Testis (tissue), 3 donors: ENCODE results near the gene CEACAM6. TPM values are rescaled to one million over a fixed set of nuclear protein-coding genes. Genes with fewer than 3 reads are reported as not detected.

Experiments used
- DNase-seq: peaks from one replicate; pipeline ENCODE4 v3.0.0-alpha.2; 2019
- H3K27ac ChIP-seq, 2 donors: fragments of 200-600 bp; sonication (generic); one replicate each; pipeline ENCODE4 v1.5.1; 2019
- H3K27me3 ChIP-seq: fragments of 200-600 bp; sonication (generic); one replicate; pipeline ENCODE4 v1.5.1; 2019
- H3K36me3 ChIP-seq: fragments of 200-600 bp; sonication (generic); one replicate; pipeline ENCODE4 v1.5.1; 2017; ENCODE audit warnings: low read depth; ENCODE audit errors: missing control alignments
- H3K4me1 ChIP-seq: fragments of 200-600 bp; sonication (generic); one replicate; pipeline ENCODE4 v1.5.1; 2019
- H3K4me3 ChIP-seq, 2 donors: fragments of 200-600 bp; sonication (generic); one replicate each; pipeline ENCODE4 v1.5.1; 2017 to 2019
- H3K9me3 ChIP-seq: fragments of 200-600 bp; sonication (generic); one replicate; pipeline ENCODE4 v1.5.1; 2017
- POLR2A ChIP-seq: fragments of 450-650 bp; IDR thresholded peaks from one replicate; pipeline ENCODE4 v1.6.1; 2017; ENCODE audit warnings: antibody characterized with exemption, mild to moderate bottlenecking, moderate library complexity
- WGBS, 2 donors: methylation state at CpG; one replicate each; pipeline ENCODE4 v1.1.5; 2018; 5-methylcytosine and 5-hydroxymethylcytosine counted together
- intact Hi-C: fragments of 100-400 bp; cut with DNase I; formaldehyde crosslinking; loops from one replicate; pipeline ENCODE4 v1.15.1; 2023; ENCODE audit warnings: low total_unique reads
- polyA plus RNA-seq: library from polyadenylated mRNA; stranded (reverse); fragments of 350-450 nt; fragmentation: Illumina TruSeq; extraction: RNeasy Lipid Tissue Mini Kit (QIAGEN cat#74804); gene quantifications from one replicate; pipeline ENCODE4 v1.2.3, GENCODE V29; 2014; ENCODE audit warnings: low read depth, low replicate concordance; ENCODE audit not compliant: insufficient read depth
- total RNA-seq, 2 donors: library from RNA; depleted of rRNA; stranded (reverse); fragments of >200 nt; gene quantifications; one replicate each; pipeline ENCODE4 v1.2.3, GENCODE V29; 2016
- TF ChIP-seq, protein P1 (sequence below), 3 experiments: fragments of 450-650 bp in 2 of 3; fragments of 200-600 bp in 1 of 3; sonication (generic) in 1 of 3; IDR thresholded peaks; one replicate each; pipeline ENCODE4 v1.5.1; 2016 to 2019; ENCODE audit warnings: antibody characterized with exemption in 3 of 3, mild to moderate bottlenecking in 2 of 3, moderate library complexity in 1 of 3

Gene CEACAM6
- total and polyA plus RNA-seq, 3 donors from 2014 or later: 0.29 to 0.31 TPM; not detected in 1

DNA sequence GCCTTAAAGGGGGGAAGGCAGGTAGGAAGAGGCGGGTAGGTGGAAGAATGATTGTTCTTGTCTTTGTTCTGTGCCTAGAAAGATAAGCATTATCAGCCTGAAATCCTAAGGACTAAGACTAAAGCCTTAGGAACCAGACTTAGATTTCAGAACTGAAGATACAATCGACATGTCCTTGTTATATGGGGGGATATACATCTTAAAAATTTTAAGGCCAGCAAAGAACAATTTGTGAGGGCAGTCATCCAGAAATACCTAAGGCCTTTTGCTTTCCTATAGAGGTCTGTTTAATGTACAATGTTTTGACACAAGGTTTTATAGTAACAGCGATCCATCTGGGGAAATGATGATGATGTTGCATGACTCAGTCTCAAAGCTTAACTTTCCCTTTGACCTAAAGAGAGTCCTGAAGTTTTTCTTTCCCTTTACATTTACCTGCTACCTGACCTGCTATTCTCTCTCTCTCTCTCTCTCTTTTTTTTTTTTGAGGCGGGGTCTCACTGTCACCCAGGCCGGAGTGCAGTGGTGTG lies 20.2 kb upstream of the CEACAM6 start:
- TF ChIP-seq, protein P1, sequence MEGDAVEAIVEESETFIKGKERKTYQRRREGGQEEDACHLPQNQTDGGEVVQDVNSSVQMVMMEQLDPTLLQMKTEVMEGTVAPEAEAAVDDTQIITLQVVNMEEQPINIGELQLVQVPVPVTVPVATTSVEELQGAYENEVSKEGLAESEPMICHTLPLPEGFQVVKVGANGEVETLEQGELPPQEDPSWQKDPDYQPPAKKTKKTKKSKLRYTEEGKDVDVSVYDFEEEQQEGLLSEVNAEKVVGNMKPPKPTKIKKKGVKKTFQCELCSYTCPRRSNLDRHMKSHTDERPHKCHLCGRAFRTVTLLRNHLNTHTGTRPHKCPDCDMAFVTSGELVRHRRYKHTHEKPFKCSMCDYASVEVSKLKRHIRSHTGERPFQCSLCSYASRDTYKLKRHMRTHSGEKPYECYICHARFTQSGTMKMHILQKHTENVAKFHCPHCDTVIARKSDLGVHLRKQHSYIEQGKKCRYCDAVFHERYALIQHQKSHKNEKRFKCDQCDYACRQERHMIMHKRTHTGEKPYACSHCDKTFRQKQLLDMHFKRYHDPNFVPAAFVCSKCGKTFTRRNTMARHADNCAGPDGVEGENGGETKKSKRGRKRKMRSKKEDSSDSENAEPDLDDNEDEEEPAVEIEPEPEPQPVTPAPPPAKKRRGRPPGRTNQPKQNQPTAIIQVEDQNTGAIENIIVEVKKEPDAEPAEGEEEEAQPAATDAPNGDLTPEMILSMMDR (IDR thresholded peaks at IDR 0.05): no peak
- no peak for TF ChIP-seq POLR2A
- Histone ChIP-seq H3K36me3 (no peaks in the 10 kb centered on the region), H3K4me3 (no peak overlapping the region), H3K4me1 (no peaks in the 10 kb centered on the region), H3K9me3 (no peaks in the 10 kb centered on the region), H3K27ac (no peak overlapping the region), H3K27me3 (no peaks in the 10 kb centered on the region)
- intact Hi-C loops: no loop called here
- no peak for DNase-seq
- WGBS, 2 donors: 81 to 84% methylated on average over 5 of the region's 5 CpGs

DNA sequence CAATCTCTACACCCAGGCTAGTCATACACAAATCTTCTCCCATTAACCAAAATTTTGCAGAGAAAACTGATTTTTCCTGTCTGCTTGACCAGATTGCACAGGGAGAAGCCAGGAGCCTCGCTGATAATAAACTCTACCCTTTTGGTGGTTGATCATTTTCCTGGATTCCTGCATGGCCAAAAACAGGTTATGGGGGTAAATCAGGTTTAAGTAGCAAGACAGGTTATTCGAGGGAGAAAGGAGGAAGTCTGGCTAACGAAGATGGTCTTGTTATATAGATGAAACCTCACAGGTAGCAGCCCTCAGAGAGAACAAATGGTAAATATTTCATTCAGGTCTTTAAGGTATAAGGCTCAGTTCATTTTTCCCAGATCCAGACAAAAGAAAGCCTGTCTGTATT lies 16.0 kb upstream of the CEACAM6 start:
- no peak overlapping the region for H3K27ac ChIP-seq
- no peak for DNase-seq
- no peaks in the 10 kb centered on the region for H3K4me1 ChIP-seq
- intact Hi-C loops: no loop called here
- no peaks in the 10 kb centered on the region for H3K9me3 ChIP-seq
- H3K36me3 ChIP-seq: no peaks in the 10 kb centered on the region
- 61 to 78% methylated on average over 3 of the region's 3 CpGs for WGBS, 2 donors
- H3K4me3 ChIP-seq: no peak overlapping the region
- TF ChIP-seq POLR2A: no peak
- TF ChIP-seq, protein P1 (IDR thresholded peaks at IDR 0.05): no peak
- H3K27me3 ChIP-seq: no peaks in the 10 kb centered on the region

DNA sequence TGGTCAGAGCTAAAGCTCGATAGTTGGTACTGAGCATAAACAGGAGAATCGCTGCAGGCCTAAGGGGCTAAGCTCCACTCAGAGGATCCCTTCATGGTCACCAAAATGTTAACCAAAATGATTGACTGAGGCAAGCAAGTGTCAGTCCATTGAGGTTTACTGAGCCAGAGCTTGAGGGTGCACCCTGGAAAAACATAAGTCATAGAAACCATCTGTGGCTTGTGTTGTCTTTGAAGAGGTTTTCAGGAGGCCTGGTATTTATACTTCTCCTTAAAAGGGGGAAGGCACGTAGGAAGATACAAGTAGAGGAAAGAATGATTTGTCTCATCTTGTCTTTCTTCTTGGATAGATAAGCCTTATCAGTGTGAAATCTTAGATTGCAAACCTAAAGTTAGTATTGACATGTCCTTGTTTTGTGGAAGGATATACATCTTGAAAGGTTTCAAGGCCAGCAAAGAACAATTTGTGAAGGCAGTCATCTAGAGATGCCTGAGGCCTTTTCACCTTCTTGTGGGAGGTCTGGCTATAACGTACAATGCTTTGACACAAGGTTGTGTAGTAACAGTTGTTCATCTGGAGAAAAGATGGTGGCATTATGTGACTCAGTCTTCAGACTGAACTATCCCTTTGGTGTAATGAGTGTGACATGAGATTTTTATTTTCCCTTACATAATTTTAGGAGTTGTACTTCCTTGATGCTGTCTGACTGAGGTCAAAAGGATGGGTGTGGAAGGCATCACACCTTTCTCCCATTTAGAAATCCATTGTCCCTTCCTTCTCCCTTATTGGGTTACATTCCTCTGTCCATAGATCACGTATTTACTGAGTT lies 14.7 kb upstream of the CEACAM6 start:
- Histone ChIP-seq H3K4me3 (no peak overlapping the region), H3K36me3 (no peaks in the 10 kb centered on the region), H3K27me3 (no peaks in the 10 kb centered on the region), H3K27ac (no peak overlapping the region), H3K4me1 (no peaks in the 10 kb centered on the region), H3K9me3 (no peaks in the 10 kb centered on the region)
- DNase-seq: no peak
- TF ChIP-seq, protein P1 (IDR thresholded peaks at IDR 0.05): no peak
- no peak for TF ChIP-seq POLR2A
- WGBS, 2 donors: 71 to 74% methylated on average over 5 of the region's 5 CpGs
- intact Hi-C loops: no loop called here

DNA sequence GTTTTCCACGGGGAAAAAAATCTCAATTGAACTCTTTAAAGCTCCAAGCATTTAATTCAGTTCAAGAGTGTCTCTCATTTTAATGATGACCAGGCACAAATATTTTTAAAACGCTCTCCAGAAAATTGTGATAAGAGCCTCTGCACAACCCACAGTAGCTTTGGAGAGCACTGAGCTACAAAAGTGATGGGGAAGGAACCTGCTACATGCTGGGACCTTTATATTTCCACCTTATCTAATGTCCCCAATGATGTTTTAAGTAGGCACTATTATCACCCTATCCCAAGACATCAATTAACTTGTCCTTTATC lies 14.1 kb upstream of the CEACAM6 start:
- Histone ChIP-seq H3K27ac (no peak overlapping the region), H3K4me3 (no peak overlapping the region), H3K4me1 (no peaks in the 10 kb centered on the region), H3K27me3 (no peaks in the 10 kb centered on the region), H3K36me3 (no peaks in the 10 kb centered on the region), H3K9me3 (no peaks in the 10 kb centered on the region)
- WGBS, 2 donors: 69 to 83% methylated on average over 2 of the region's 2 CpGs
- TF ChIP-seq POLR2A: no peak
- TF ChIP-seq, protein P1 (IDR thresholded peaks at IDR 0.05): no peak
- intact Hi-C loops: no loop called here
- DNase-seq: no peak

DNA sequence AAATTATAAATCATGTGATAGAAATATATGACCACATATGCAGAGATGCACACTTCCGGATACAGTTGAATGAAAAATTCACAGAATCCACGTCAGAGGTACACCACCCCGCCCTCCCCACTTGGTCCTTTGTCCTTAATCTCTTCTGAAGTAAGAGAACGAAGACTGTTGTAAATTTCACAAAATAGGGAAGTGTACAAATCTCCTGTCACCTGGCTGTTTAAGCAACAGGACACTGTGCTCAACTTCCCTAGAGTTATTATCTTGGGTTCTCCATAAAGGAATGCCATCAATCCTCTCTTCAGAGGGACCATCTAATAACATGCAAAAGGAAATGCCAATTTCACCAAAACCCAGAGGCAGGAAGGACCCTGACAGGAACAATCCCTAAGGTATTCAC lies 10.5 kb upstream of the CEACAM6 start:
- Histone ChIP-seq H3K4me1 (no peaks in the 10 kb centered on the region), H3K27ac (no peak overlapping the region), H3K4me3 (no peak overlapping the region), H3K36me3 (no peaks in the 10 kb centered on the region), H3K27me3 (no peaks in the 10 kb centered on the region), H3K9me3 (no peaks in the 10 kb centered on the region)
- DNase-seq: no peak
- TF ChIP-seq POLR2A: no peak
- TF ChIP-seq, protein P1 (IDR thresholded peaks at IDR 0.05): no peak
- 72 to 81% methylated on average over 4 of the region's 4 CpGs for WGBS, 2 donors
- intact Hi-C loops: no loop called here
